MCF 10A (cell line): ENCODE data around the gene NIPA2. TPM values are rescaled to one million over a fixed set of nuclear protein-coding genes. Genes with fewer than 3 reads are reported as not detected.
"Not testable (repeated sequence)": the region's sequence is repeated elsewhere in the genome, so short reads cannot be mapped to it uniquely, and the experiment has no call there.

ENCODE experiments used
- BruUV-seq: library from RNA; stranded (reverse); fragments of 400-500 nt; replicated peaks from 2 replicates; lab custom pipeline; 2021; lab: Mats Ljungman, UMichigan
- CTCF ChIA-PET: fragments of 300-600 bp; sonication (Branson Sonifier 250); formaldehyde crosslinking; extraction: SDS; loops from one replicate; lab custom pipeline; 2021; ENCODE audit warnings: antibody characterized with exemption, inconsistent platforms; lab: Yijun Ruan, JAX
- POLR2A ChIA-PET: fragments of 300-600, 350-650 bp; sonication (Branson Sonifier 250); formaldehyde crosslinking; extraction: SDS; loops from one replicate; lab custom pipeline; 2020; ENCODE audit warnings: antibody characterized with exemption, inconsistent platforms; lab: Yijun Ruan, JAX
- DNase-seq: peaks from one replicate; pipeline ENCODE4 v3.0.0-alpha.2; 2018; ENCODE audit not compliant: unreplicated experiment
- H3K27ac Mint-ChIP-seq: one replicate; pipeline ENCODE4 v1.8.0; 2022; ENCODE audit warnings: mild to moderate bottlenecking, low read depth, mixed read lengths; ENCODE audit not compliant: unreplicated experiment
- H3K27me3 Mint-ChIP-seq: one replicate; pipeline ENCODE4 v1.8.0; 2022; ENCODE audit warnings: mixed read lengths; ENCODE audit not compliant: insufficient read depth, unreplicated experiment
- H3K36me3 Mint-ChIP-seq: one replicate; pipeline ENCODE4 v1.8.0; 2022; ENCODE audit warnings: mild to moderate bottlenecking, moderate library complexity, mixed read lengths; ENCODE audit not compliant: insufficient read depth, unreplicated experiment
- H3K4me1 Mint-ChIP-seq: one replicate; pipeline ENCODE4 v1.8.0; 2022; ENCODE audit warnings: mixed read lengths; ENCODE audit not compliant: insufficient read depth, unreplicated experiment
- H3K4me3 Mint-ChIP-seq: one replicate; pipeline ENCODE4 v1.8.0; 2022; ENCODE audit warnings: mild to moderate bottlenecking, moderate library complexity, mixed read lengths; ENCODE audit not compliant: unreplicated experiment
- H3K9me3 Mint-ChIP-seq: one replicate; pipeline ENCODE4 v1.8.0; 2022; ENCODE audit warnings: mixed read lengths; ENCODE audit not compliant: unreplicated experiment
- intact Hi-C: fragments of 100-400 bp; cut with micrococcal nuclease; formaldehyde crosslinking; loops from 2 replicates; pipeline ENCODE4 v1.14.1; 2022
- total RNA-seq: library from RNA; stranded (reverse); gene quantifications from 2 replicates; pipeline ENCODE4 v1.2.3, GENCODE V29; 2022
- TF ChIP-seq, protein P1 (sequence below): fragments of 200-600 bp; IDR thresholded peaks from one replicate; pipeline ENCODE4 v1.8.0; 2022; ENCODE audit warnings: antibody characterized with exemption, mild to moderate bottlenecking; ENCODE audit not compliant: unreplicated experiment

Gene NIPA2
- total RNA-seq, 1 experiment from 2014 or later, result 51.9 TPM

DNA sequence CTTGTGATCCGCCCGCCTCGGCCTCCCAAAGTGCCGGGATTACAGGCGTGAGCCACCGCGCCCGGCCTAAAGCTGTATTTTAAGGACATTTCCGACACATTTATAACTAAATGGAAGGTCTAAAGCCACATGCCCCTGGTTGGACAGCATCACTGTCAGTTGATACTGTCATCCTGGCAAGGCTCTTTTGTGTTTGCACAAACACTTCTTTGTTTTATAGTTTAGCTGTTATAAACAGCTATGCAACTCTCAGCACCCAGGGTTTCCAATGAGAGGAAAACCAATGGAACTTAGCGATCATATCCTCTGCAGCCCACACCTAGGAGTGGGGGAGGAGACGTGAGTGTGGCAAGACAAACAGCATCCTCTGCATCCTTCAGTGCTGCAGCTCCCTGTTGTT lies 32.3 kb upstream of the NIPA2 start:
- DNase-seq, result no peak
- Mint-ChIP-seq H3K4me1 (no peaks in the 10 kb centered on the region), H3K4me3 (no peak overlapping the region), H3K27me3 (no peaks in the 10 kb centered on the region), H3K36me3 (no peaks in the 10 kb centered on the region), H3K27ac (no peak overlapping the region), H3K9me3 (no peaks in the 10 kb centered on the region)
- intact Hi-C loops, result no loop called here
- CTCF ChIA-PET, result interaction anchor here (0.7 kb wide), 2 partner anchors 9 to 1520 kb away, joined by 3 read pairs; no protein-coding TSS in a partner anchor
- BruUV-seq, result no TSS peak
- POLR2A ChIA-PET, result no interaction called here
- TF ChIP-seq, protein P1, sequence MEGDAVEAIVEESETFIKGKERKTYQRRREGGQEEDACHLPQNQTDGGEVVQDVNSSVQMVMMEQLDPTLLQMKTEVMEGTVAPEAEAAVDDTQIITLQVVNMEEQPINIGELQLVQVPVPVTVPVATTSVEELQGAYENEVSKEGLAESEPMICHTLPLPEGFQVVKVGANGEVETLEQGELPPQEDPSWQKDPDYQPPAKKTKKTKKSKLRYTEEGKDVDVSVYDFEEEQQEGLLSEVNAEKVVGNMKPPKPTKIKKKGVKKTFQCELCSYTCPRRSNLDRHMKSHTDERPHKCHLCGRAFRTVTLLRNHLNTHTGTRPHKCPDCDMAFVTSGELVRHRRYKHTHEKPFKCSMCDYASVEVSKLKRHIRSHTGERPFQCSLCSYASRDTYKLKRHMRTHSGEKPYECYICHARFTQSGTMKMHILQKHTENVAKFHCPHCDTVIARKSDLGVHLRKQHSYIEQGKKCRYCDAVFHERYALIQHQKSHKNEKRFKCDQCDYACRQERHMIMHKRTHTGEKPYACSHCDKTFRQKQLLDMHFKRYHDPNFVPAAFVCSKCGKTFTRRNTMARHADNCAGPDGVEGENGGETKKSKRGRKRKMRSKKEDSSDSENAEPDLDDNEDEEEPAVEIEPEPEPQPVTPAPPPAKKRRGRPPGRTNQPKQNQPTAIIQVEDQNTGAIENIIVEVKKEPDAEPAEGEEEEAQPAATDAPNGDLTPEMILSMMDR, result no peak

DNA sequence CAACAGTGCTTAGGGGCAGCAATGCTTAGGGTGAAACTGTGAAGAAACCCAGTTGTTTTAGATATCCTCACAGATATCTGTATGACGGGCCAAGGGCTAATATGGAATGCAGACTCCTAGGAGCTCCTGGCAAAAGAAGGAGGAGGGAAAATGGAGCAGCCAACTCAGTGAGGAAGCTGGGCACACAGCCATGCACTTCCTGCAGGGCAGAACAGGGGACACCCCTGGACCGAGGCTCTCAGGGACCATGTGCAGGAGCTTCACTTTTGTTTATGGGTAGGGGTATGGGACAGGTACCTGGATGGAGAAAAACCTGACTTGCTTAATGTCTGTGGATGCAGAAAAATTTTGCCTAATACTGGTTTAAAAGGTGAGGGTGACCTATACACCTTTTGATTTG lies 31.8 kb upstream of the NIPA2 start:
- no TSS peak for BruUV-seq
- Mint-ChIP-seq H3K27ac (no peak overlapping the region), H3K4me1 (no peaks in the 10 kb centered on the region), H3K4me3 (no peak overlapping the region), H3K36me3 (peaks cover 1% of the 10 kb centered on the region), H3K9me3 (no peaks in the 10 kb centered on the region), H3K27me3 (no peaks in the 10 kb centered on the region)
- CTCF ChIA-PET, result interaction anchor here (0.7 kb wide), 2 partner anchors 9 to 1521 kb away, joined by 3 read pairs; no protein-coding TSS in a partner anchor
- intact Hi-C loops, result no loop called here
- DNase-seq, result no peak
- TF ChIP-seq, protein P1, result no peak
- POLR2A ChIA-PET, result no interaction called here

- POLR2A ChIA-PET, result interaction anchor here (0.6 kb wide), 1 partner anchor 691 kb away, joined by 3 read pairs; no protein-coding TSS in a partner anchor
- intact Hi-C loops, BruUV-seq: not testable (repeated sequence)
These were observed 30.6 kb upstream of the NIPA2 start for GRCh38 chr15:22807831-22808230.

DNA sequence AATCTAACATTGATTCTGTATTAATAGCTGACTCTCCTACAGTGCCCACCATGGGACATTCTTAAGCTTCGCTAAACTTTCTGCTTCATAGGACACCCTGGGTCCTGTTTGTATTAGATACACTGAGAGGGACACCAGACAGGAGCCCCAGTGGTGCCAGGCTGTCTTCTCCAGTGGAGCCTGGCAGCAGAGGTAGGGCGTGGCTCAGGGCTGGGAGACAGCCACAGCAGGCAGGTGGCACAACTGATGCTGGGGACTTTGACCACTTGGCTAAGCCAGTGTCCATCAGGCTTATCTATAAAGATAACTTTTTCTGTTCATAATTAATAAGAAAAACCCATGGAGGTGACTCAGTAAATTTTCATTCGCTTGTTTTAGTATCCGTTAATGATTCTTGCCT lies 30.2 kb upstream of the NIPA2 start:
- intact Hi-C loops, result no loop called here
- Mint-ChIP-seq H3K27ac (no peak overlapping the region), H3K9me3 (no peaks in the 10 kb centered on the region), H3K4me3 (no peak overlapping the region), H3K27me3 (no peaks in the 10 kb centered on the region), H3K4me1 (no peaks in the 10 kb centered on the region), H3K36me3 (peaks cover 7% of the 10 kb centered on the region)
- ChIA-PET CTCF (no interaction called here), POLR2A (no interaction called here)
- BruUV-seq, result no TSS peak
- no peak for DNase-seq
- TF ChIP-seq, protein P1, result no peak

More at GRCh38 chr15:22807831-22808230, 30.6 kb upstream of the NIPA2 start:
- DNase-seq, H3K36me3 Mint-ChIP-seq, H3K27ac Mint-ChIP-seq, H3K9me3 Mint-ChIP-seq, H3K4me3 Mint-ChIP-seq, H3K27me3 Mint-ChIP-seq, H3K4me1 Mint-ChIP-seq: not testable (repeated sequence)
- CTCF ChIA-PET, result interaction anchor here (0.7 kb wide), 1 partner anchor 29 kb away, joined by 3 read pairs; no protein-coding TSS in a partner anchor
